ENCODE measurements around the gene CPLANE2.

The CPLANE2 gene

DNA sequence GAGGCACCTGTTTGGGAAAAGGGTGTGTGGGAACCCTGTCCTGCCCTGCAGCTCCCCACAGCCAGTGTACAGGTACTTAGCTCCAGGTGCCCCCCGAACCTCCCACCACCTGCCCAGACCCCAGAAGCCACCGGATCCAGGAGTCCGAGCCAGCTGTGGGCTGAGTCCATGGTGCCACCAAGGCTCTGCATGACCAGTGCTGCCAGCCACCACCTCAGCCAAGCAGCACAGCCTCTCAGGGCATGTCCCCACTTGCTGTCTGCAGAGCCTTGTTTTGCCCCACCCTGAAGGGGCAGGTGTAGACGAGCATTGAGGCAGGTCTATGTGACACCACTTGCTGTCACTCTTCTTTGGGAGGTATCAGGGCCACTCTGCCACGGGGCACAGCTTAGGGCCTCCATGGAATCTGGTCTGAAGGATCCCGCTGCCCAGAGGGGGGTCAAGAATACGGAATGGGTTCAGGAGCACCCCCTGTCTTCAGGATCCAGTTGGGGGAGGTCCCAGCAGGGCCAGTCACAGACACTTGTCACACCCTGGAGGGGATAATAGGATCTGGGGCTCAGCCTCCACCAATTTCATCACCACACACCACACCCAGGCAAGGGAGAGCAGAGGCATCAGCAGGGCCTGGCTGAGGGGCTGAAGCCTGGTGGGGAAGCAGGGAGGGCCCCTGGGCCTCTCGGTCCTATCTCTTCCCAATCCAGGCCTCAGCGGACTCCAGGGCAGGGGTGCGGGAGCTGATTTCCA is 52.3 kb downstream of the CPLANE2 start:
- 0 out of 2 replicates have a peak overlapping the region, but pooled peaks have one; percentile 4 for H3K27ac ChIP-seq
- TF ChIP-seq, protein P1, sequence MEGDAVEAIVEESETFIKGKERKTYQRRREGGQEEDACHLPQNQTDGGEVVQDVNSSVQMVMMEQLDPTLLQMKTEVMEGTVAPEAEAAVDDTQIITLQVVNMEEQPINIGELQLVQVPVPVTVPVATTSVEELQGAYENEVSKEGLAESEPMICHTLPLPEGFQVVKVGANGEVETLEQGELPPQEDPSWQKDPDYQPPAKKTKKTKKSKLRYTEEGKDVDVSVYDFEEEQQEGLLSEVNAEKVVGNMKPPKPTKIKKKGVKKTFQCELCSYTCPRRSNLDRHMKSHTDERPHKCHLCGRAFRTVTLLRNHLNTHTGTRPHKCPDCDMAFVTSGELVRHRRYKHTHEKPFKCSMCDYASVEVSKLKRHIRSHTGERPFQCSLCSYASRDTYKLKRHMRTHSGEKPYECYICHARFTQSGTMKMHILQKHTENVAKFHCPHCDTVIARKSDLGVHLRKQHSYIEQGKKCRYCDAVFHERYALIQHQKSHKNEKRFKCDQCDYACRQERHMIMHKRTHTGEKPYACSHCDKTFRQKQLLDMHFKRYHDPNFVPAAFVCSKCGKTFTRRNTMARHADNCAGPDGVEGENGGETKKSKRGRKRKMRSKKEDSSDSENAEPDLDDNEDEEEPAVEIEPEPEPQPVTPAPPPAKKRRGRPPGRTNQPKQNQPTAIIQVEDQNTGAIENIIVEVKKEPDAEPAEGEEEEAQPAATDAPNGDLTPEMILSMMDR (conservative IDR thresholded peaks at IDR 0.05) = no peak
- TF ChIP-seq ZFX (IDR thresholded peaks at IDR 0.05) = no peak

DNA sequence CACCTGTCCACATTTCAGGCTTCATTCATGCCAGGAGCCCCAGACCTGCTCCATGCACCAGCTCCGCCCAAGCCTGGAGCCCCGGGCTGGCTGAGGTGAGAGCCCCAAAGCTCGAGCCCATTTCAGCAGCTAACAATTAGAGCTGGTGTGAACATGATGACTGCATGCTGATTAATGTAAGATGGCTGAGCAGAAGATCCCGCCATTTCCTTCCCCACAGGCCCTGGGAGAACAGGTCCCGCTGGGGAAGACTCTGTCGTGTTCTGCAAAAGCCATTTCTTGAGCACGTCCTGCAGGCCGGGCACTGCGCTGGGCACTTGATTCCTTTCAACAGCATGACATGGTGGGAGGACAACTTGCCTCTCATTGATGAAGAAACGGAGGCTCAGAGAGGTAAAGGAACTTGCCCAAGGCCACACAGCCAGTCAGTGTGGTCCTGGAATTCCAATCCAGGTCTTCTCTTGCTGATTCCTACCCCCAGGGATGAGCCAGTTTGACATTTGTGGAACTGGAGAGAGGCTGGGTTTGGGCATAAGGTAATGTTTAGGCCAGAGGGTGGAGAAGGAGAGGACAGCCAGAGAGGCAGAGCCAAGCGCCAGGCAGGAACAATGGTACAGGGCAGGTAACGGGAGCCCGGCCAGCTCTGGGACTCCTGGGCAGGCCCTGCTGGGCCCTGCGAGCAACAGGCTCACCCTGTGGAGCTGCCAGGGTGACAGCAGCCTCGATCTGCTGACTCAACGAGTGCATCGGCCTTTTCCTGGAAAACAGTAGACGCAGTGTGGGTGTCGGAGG is 53.0 kb downstream of the CPLANE2 start:
- no peak for TF ChIP-seq ZFX (IDR thresholded peaks at IDR 0.05)
- TF ChIP-seq, protein P1 (conservative IDR thresholded peaks at IDR 0.05) = no peak
- H3K27ac ChIP-seq = 0 out of 2 replicates have a peak overlapping the region, but pooled peaks have one; percentile 4

DNA sequence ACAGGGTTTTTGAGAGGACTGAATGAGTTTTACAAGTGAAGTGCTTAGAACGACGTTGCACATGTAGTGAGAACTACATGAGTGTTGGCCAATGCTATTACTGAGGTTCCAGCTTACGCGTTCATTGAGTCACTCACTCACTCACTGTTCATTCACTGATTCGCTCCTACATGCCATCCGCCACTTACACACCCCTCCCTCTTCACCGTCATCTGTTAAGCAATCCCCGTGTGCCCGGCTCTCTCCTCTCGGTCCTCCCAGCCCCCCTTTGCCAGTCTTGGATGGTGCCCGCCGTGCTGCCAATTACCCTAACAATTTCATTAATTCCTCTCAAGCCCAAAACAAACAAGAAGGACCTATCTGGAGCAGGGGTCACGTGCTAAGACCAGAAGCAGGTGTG is 53.8 kb downstream of the CPLANE2 start:
- no peak for TF ChIP-seq ZFX (IDR thresholded peaks at IDR 0.05)
- TF ChIP-seq, protein P1 (conservative IDR thresholded peaks at IDR 0.05) = no peak
- no peak overlapping the region for H3K27ac ChIP-seq

DNA sequence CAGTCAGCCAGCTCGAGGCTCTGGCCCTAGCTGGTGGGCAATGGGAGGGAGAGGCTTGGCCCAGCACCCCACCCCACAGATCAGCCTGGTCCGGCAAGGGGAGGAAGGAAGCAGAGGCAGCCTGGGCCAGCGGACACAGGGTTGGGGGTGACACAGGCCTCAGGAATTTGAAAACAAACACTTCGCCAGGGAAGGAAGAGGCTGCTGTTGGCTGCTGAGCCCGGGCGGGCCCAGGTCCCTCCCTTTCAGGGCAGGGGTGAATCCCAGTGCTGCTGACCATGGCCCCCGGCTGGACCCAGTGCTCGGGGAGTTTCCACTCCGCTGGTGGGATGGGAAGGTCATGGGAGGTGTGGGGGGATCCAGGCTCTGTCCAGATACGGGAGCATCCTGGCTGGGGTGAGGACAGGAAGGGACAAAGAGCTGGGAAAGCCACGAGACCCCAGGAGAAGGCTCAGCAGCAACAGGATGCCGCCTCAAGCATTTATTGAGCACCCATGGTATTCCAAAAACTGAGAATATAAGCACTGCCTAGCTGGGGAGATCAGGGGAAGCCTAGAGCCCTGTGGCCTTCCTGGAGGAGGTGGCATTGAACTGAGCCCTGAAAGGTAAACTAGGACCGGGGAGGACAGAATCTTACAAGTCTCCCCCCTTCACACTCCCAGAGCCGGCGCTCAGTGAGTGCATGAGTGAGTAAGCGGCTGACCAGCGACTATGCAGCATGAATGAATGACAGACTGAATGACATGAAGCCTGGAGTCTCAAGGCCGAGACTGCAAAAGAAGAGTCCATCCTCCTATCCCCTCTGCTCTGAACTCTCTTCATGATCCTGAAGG is 54.9 kb downstream of the CPLANE2 start:
- TF ChIP-seq, protein P1 (conservative IDR thresholded peaks at IDR 0.05) = no peak
- no peak for TF ChIP-seq ZFX (IDR thresholded peaks at IDR 0.05)

More for the DNA sequence above, 54.9 kb downstream of the CPLANE2 start:
- no peak overlapping the region for H3K27ac ChIP-seq
